ENCODE data around the gene PPIB. TPM values are rescaled to one million over a fixed set of nuclear protein-coding genes. Genes with fewer than 3 reads are reported as not detected.

Gene PPIB
- total RNA-seq, 3 donors from 2014 or later (not counting 1 experiment from before 2014, with no cell fraction given): 234 to 298 (median 251) TPM

GRCh38 chr15:64164436-64164835, 1.6 kb upstream of the PPIB start:
- Histone ChIP-seq H3K27ac (ENCODE audit: low read length) (peak overlapping the region; percentile 84), H3K4me1 (ENCODE audit: control insufficient read depth, insufficient read depth, low read length) (peaks cover 35% of the 10 kb centered on the region), H3K4me3 (ENCODE audit: low read length) (no peak overlapping the region), H3K27me3 (ENCODE audit: control insufficient read depth, insufficient read depth, low read length) (no peaks in the 10 kb centered on the region), H3K9me3 (ENCODE audit: control insufficient read depth, insufficient read depth, low read length) (no peaks in the 10 kb centered on the region), H3K36me3 (ENCODE audit: control insufficient read depth, insufficient read depth, low read length) (peaks cover 12% of the 10 kb centered on the region)
- Mint-ChIP-seq H3K4me3 (peak overlapping the region; percentile 69), H3K27me3 (ENCODE audit: low read depth in 2 of 2) (no peaks in the 10 kb centered on the region), H3K27ac (peak overlapping the region; percentile 92 to 95), H3K4me1 (peaks cover 30 to 31% of the 10 kb centered on the region in 2 donors), H3K9me3 (no peaks in the 10 kb centered on the region), H3K36me3 (no peaks in the 10 kb centered on the region)
- 66% methylated on average over 4 of the region's 4 CpGs for WGBS (ENCODE audit: insufficient coverage)
- no peak for DNase-seq
- no peak for TF ChIP-seq CTCF (IDR thresholded peaks at IDR 0.05)
- ATAC-seq: no peak
- intact Hi-C loops (cut with micrococcal nuclease): loop anchor here (5.0 kb wide), 2 partner anchors 458 to 718 kb away; no protein-coding TSS in a partner anchor

- H3K27me3 ChIP-seq (ENCODE audit: control insufficient read depth, insufficient read depth, low read length): no peaks in the 10 kb centered on the region
- Mint-ChIP-seq H3K27ac (peak overlapping the region; percentile 92 to 95), H3K36me3 (peaks cover 2% of the 10 kb centered on the region), H3K4me3 (peak overlapping the region; percentile 88), H3K4me1 (peaks cover 35 to 37% of the 10 kb centered on the region in 2 donors), H3K9me3 (no peaks in the 10 kb centered on the region), H3K27me3 (ENCODE audit: low read depth in 2 of 2) (no peaks in the 10 kb centered on the region)
- no peak for TF ChIP-seq CTCF (IDR thresholded peaks at IDR 0.05)
- peaks cover 17% of the 10 kb centered on the region for H3K36me3 ChIP-seq (ENCODE audit: control insufficient read depth, insufficient read depth, low read length)
- H3K4me1 ChIP-seq (ENCODE audit: control insufficient read depth, insufficient read depth, low read length): peaks cover 39% of the 10 kb centered on the region
- no peak for DNase-seq
- peak overlapping the region; percentile 84 for H3K27ac ChIP-seq (ENCODE audit: low read length)
- peak in 1 of 3 donors; percentile 0 for ATAC-seq
- no peaks in the 10 kb centered on the region for H3K9me3 ChIP-seq (ENCODE audit: control insufficient read depth, insufficient read depth, low read length)
- intact Hi-C loops (cut with micrococcal nuclease): loop anchor here (1.0 to 5.0 kb wide), 4 partner anchors 71 to 718 kb away; partner anchors contain the start of genes CIAO2A and CSNK1G1
- H3K4me3 ChIP-seq (ENCODE audit: low read length): peak overlapping the region; percentile 64
- WGBS (ENCODE audit: insufficient coverage): 34% methylated on average over 14 of the region's 14 CpGs
Measured at GRCh38 chr15:64163659-64164362, 989 bp upstream of the PPIB start.

GRCh38 chr15:64162478-64162868, 349 bp downstream of the PPIB start:
- H3K9me3 Mint-ChIP-seq: no peaks in the 10 kb centered on the region
- H3K27ac Mint-ChIP-seq: peak overlapping the region; percentile 92 to 95
- no peak for TF ChIP-seq CTCF (IDR thresholded peaks at IDR 0.05)
- Histone ChIP-seq H3K4me1 (ENCODE audit: control insufficient read depth, insufficient read depth, low read length) (peaks cover 44% of the 10 kb centered on the region), H3K9me3 (ENCODE audit: control insufficient read depth, insufficient read depth, low read length) (no peaks in the 10 kb centered on the region), H3K27ac (ENCODE audit: low read length) (peak overlapping the region; percentile 80), H3K27me3 (ENCODE audit: control insufficient read depth, insufficient read depth, low read length) (no peaks in the 10 kb centered on the region), H3K36me3 (ENCODE audit: control insufficient read depth, insufficient read depth, low read length) (peaks cover 30% of the 10 kb centered on the region), H3K4me3 (ENCODE audit: low read length) (peak overlapping the region; percentile 80)
- H3K27me3 Mint-ChIP-seq (ENCODE audit: low read depth in 2 of 2): no peaks in the 10 kb centered on the region
- H3K4me3 Mint-ChIP-seq: peak overlapping the region; percentile 88
- peak; percentile 5 to 7 (median 6) for ATAC-seq
- peaks cover 15% of the 10 kb centered on the region for H3K36me3 Mint-ChIP-seq
- no peak for DNase-seq
- WGBS (ENCODE audit: insufficient coverage): under 1% methylated on average over 21 of the region's 21 CpGs
- peaks cover 49 to 50% of the 10 kb centered on the region in 2 donors for H3K4me1 Mint-ChIP-seq
- intact Hi-C loops (cut with micrococcal nuclease): loop anchor here (5.0 kb wide), 2 partner anchors 460 to 720 kb away; no protein-coding TSS in a partner anchor

Data from natural killer cell (primary cell).